ENCODE data around the gene EXT2. TPM values are rescaled to one million over a fixed set of nuclear protein-coding genes. Genes with fewer than 3 reads are reported as not detected.

Gene EXT2
- total RNA-seq, 2 experiments from 2014 or later, result 22.4 to 24.0 TPM

- no peaks in the 10 kb centered on the region for H3K9me3 Mint-ChIP-seq
- H3K27ac Mint-ChIP-seq, result no peak overlapping the region
- DNase-seq, result no peak
- H3K4me3 Mint-ChIP-seq, result no peak overlapping the region
- no peaks in the 10 kb centered on the region for H3K36me3 Mint-ChIP-seq
- H3K4me1 Mint-ChIP-seq, result peaks cover 2% of the 10 kb centered on the region
- no peaks in the 10 kb centered on the region for H3K27me3 Mint-ChIP-seq
These were observed 22.5 kb upstream of the EXT2 start for GRCh38 chr11:44072757-44073658.

GRCh38 chr11:44078794-44079193, 16.7 kb upstream of the EXT2 start:
- Mint-ChIP-seq H3K27me3 (no peaks in the 10 kb centered on the region), H3K4me3 (no peak overlapping the region), H3K27ac (no peak overlapping the region), H3K36me3 (peaks cover 1% of the 10 kb centered on the region), H3K9me3 (no peaks in the 10 kb centered on the region), H3K4me1 (peaks cover 2% of the 10 kb centered on the region)
- DNase-seq, result no peak

- Mint-ChIP-seq H3K27me3 (no peaks in the 10 kb centered on the region), H3K4me3 (no peak overlapping the region), H3K4me1 (no peaks in the 10 kb centered on the region), H3K36me3 (peaks cover 7% of the 10 kb centered on the region), H3K9me3 (no peaks in the 10 kb centered on the region), H3K27ac (no peak overlapping the region)
- no peak for DNase-seq
These were observed 16.1 kb upstream of the EXT2 start for GRCh38 chr11:44079376-44079775.

GRCh38 chr11:44080951-44081350, 14.5 kb upstream of the EXT2 start:
- peaks cover 5% of the 10 kb centered on the region for H3K9me3 Mint-ChIP-seq
- peaks cover 11% of the 10 kb centered on the region for H3K36me3 Mint-ChIP-seq
- H3K4me1 Mint-ChIP-seq, result no peaks in the 10 kb centered on the region
- H3K4me3 Mint-ChIP-seq, result no peak overlapping the region
- no peaks in the 10 kb centered on the region for H3K27me3 Mint-ChIP-seq
- no peak for DNase-seq
- H3K27ac Mint-ChIP-seq, result no peak overlapping the region

DNA sequence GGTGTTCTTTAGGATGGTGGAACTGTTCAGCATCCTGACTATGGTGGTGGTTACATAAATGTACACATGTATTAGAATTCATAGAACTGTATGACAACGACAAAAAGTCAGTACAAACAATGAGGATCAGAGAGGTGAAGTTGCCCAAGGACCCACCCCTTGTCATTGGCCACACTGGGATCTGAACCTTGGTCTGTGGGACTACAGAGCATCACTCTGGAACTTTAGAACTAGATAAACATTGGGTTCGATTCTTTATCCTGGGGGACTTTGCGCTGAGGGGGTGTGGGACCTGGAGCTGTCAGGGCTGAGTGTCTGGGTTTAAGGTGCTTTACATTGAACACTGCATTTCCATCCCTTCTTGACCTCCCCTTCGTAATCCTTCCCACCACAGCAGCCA, 12.8 kb upstream of the EXT2 start:
- Mint-ChIP-seq H3K27ac (no peak overlapping the region), H3K36me3 (peaks cover 14% of the 10 kb centered on the region)

GRCh38 chr11:44083433-44083832, 12.0 kb upstream of the EXT2 start:
- DNase-seq, result no peak
- Mint-ChIP-seq H3K27ac (no peak overlapping the region), H3K4me3 (no peak overlapping the region), H3K9me3 (peaks cover 7% of the 10 kb centered on the region), H3K4me1 (no peaks in the 10 kb centered on the region), H3K36me3 (peaks cover 14% of the 10 kb centered on the region), H3K27me3 (no peaks in the 10 kb centered on the region)

More for the DNA sequence above, 12.8 kb upstream of the EXT2 start:
- H3K4me1 Mint-ChIP-seq, result no peaks in the 10 kb centered on the region
- no peaks in the 10 kb centered on the region for H3K27me3 Mint-ChIP-seq
- H3K4me3 Mint-ChIP-seq, result no peak overlapping the region
- no peak for DNase-seq
- peaks cover 7% of the 10 kb centered on the region for H3K9me3 Mint-ChIP-seq

DNA sequence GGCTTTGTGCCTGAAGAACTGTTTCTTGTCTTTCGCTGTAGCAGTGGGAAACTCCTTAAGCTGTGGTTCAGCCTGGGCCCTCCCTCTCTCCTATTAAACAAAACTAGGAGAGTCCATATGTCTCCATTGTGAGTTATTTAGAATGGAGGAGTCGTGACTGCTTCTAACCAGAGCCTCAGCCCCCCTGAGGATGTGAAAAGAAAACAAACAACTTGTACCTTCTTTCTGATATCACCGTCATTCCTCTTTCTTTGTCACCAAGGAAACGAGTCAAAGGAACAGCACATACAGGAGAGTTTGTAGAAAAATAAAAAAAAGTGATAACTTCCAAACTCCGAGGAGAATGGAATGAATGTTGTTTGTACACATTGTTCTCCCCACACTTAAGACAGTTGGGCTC, 11.6 kb upstream of the EXT2 start:
- Mint-ChIP-seq H3K27me3 (no peaks in the 10 kb centered on the region), H3K4me1 (no peaks in the 10 kb centered on the region), H3K4me3 (no peak overlapping the region), H3K9me3 (peaks cover 7% of the 10 kb centered on the region), H3K36me3 (peaks cover 14% of the 10 kb centered on the region), H3K27ac (no peak overlapping the region)
- no peak for DNase-seq

DNA sequence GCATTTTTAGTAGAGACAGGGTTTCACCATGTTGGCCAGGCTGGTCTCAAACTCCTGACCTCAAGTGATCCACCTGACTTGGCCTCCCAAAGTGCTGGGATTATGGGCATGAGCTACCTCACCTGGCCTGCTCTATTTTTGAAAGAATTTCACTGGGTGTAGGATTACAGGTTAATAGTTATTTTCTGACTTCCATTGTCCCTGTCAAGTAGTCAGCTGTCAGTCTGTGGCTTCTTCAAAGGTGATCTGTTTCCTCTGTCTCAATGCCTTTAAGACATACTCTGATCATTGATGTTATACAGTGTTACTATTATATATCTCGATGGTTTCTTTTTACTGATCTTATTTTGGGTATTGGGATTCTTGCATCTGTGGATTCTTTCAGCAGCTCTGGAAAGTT, 10.1 kb upstream of the EXT2 start:
- Mint-ChIP-seq H3K27me3 (no peaks in the 10 kb centered on the region), H3K4me3 (no peak overlapping the region), H3K27ac (no peak overlapping the region), H3K36me3 (peaks cover 14% of the 10 kb centered on the region), H3K4me1 (no peaks in the 10 kb centered on the region), H3K9me3 (peaks cover 7% of the 10 kb centered on the region)
- no peak for DNase-seq

DNA sequence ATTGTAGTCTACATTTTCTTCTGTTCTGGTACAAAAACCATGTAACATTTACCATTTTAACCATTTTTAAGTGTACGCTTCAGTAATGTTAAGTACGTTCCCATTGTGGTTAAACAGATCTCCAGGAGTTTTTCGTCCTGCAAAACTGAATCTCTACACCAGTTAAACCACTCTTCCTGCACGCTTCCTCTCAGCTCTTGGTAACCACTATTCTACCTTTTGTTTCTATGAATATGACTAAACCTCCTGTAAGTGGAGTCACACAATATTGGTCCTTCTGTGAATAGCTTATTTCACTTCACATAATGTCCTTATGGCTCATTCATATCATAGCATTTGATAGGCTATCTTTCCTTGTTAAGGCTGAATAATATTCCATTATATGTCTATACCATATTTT, 7.1 kb upstream of the EXT2 start:
- Mint-ChIP-seq H3K27me3 (no peaks in the 10 kb centered on the region), H3K9me3 (peaks cover 7% of the 10 kb centered on the region), H3K27ac (no peak overlapping the region), H3K4me1 (no peaks in the 10 kb centered on the region), H3K4me3 (no peak overlapping the region), H3K36me3 (peaks cover 14% of the 10 kb centered on the region)
- no peak for DNase-seq

DNA sequence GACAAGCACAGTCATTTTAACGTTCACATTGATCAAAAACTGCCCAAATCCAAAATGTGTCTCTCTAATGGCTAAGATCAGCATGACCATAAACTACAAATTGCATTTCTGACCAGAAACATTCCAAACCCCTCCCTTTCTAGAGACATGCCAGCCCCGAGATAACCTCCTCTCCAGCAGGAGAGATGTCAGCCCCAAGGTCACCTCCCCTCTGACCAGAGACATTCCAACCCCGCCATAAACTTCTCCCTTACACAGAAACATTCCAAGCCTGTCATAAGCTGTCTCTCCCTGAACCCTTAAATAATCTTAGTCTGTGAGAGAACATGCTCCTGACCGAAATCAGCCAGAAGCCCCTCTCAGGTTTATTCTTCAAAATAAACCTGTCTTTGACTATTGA, 6.6 kb upstream of the EXT2 start:
- no peak for DNase-seq
- H3K4me3 Mint-ChIP-seq, result no peak overlapping the region
- H3K36me3 Mint-ChIP-seq, result peaks cover 12% of the 10 kb centered on the region
- H3K9me3 Mint-ChIP-seq, result peaks cover 7% of the 10 kb centered on the region
- no peak overlapping the region for H3K27ac Mint-ChIP-seq
- H3K4me1 Mint-ChIP-seq, result no peaks in the 10 kb centered on the region
- no peaks in the 10 kb centered on the region for H3K27me3 Mint-ChIP-seq

DNA sequence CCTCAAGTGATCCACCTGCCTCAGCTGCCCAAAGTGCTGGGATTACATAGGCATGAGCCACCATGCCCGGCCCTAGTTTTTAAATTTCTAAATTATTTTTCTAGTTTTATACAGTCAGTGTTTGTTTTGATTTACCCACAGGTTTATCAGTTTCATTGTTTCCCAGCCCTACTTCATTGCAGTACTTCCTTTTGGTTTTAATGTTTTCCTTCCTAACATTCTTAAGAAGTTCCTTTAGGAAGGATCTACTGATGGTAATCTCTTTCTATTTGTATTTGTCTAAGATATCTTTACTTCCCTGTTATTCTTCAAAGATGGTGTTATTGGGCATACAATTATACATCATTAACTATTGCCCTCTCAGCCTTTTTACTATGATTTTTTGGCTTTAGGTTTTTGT, 4.9 kb upstream of the EXT2 start:
- Mint-ChIP-seq H3K36me3 (peaks cover 5% of the 10 kb centered on the region), H3K9me3 (peaks cover 5% of the 10 kb centered on the region), H3K4me3 (no peak overlapping the region), H3K27me3 (no peaks in the 10 kb centered on the region), H3K27ac (no peak overlapping the region), H3K4me1 (peaks cover 13% of the 10 kb centered on the region)
- no peak for DNase-seq

GRCh38 chr11:44094260-44094868, 1.1 kb upstream of the EXT2 start:
- peak; percentile 67 for DNase-seq
- H3K9me3 Mint-ChIP-seq, result no peaks in the 10 kb centered on the region
- no peak overlapping the region for H3K27ac Mint-ChIP-seq
- peaks cover 24% of the 10 kb centered on the region for H3K4me1 Mint-ChIP-seq
- peak overlapping the region; percentile 56 for H3K4me3 Mint-ChIP-seq
- no peaks in the 10 kb centered on the region for H3K36me3 Mint-ChIP-seq
- no peaks in the 10 kb centered on the region for H3K27me3 Mint-ChIP-seq

GRCh38 chr11:44096360-44097185, 1.1 kb downstream of the EXT2 start:
- Mint-ChIP-seq H3K27ac (no peak overlapping the region), H3K4me1 (peaks cover 32% of the 10 kb centered on the region), H3K27me3 (no peaks in the 10 kb centered on the region), H3K9me3 (no peaks in the 10 kb centered on the region), H3K4me3 (peak overlapping the region; percentile 85), H3K36me3 (peaks cover 2% of the 10 kb centered on the region)
- DNase-seq, result peak; percentile 8

GRCh38 chr11:44097821-44098220, 2.3 kb downstream of the EXT2 start:
- no peak for DNase-seq
- Mint-ChIP-seq H3K36me3 (peaks cover 2% of the 10 kb centered on the region), H3K27me3 (no peaks in the 10 kb centered on the region), H3K9me3 (no peaks in the 10 kb centered on the region), H3K27ac (no peak overlapping the region), H3K4me3 (no peak overlapping the region), H3K4me1 (peaks cover 41% of the 10 kb centered on the region)

- DNase-seq, result no peak
- Mint-ChIP-seq H3K36me3 (peaks cover 8% of the 10 kb centered on the region), H3K27me3 (no peaks in the 10 kb centered on the region), H3K4me3 (no peak overlapping the region), H3K4me1 (peaks cover 43% of the 10 kb centered on the region), H3K27ac (no peak overlapping the region), H3K9me3 (no peaks in the 10 kb centered on the region)
These were observed 5.6 kb downstream of the EXT2 start for GRCh38 chr11:44101098-44101497.
